HG03460 (cell line): ENCODE results near the gene SIGLEC12.
"Not testable (repeated sequence)": the region's sequence is repeated elsewhere in the genome, so short reads cannot be mapped to it uniquely, and the experiment has no call there.

ENCODE experiments used
- ATAC-seq: cut with Tn5 transposase; IDR thresholded peaks from one replicate; pipeline ENCODE4 v1.9.1; 2021; ENCODE audit not compliant: unreplicated experiment

The SIGLEC12 gene

DNA sequence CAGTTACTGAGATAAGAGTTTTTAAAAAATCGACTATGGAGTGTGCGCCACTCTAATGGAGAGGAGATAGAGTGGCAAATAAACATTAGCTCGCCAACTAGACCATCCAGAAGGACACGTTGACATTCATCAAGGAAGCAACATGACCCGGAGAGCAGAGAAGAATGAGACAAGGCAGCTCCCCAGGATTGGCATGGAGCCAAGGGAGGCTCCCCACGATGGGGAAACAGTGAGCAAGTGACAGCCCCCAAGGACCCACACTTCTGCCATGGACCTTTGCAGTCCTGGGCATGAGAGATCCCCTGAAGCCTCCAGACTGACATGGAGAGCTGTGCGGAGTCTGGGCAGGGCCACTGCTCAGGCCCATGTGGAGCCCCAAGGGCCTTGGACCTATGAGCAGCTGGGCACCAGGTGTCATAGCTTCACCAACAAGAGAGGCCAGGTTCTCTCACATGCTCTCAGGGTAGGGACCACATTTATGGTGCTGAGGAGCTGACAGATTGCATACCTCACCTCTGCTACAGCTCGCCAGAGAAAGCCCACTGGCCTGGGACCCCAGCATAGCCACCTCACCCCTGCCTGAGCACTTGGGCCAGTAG lies 23.2 kb upstream of the SIGLEC12 start:
- ATAC-seq, result no peak

DNA sequence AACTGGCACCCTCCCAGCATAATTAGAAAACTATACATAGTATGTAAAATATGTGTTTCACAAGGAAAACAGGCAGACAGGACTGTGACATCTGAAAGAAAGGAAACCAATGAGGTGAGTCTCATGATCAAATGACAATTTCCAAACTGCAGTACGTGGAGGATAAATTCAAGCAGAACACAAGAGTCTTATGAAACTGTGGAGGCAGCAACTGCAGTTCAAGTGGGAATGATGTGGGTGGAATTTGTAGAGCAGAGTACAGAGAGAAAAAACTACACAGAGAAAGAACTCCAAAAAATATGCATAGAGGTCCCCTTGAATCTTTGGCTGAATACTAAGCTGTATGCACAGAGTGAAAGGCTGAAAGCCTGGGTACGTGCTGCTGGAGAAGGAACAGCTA lies 20.2 kb upstream of the SIGLEC12 start:
- no peak for ATAC-seq

DNA sequence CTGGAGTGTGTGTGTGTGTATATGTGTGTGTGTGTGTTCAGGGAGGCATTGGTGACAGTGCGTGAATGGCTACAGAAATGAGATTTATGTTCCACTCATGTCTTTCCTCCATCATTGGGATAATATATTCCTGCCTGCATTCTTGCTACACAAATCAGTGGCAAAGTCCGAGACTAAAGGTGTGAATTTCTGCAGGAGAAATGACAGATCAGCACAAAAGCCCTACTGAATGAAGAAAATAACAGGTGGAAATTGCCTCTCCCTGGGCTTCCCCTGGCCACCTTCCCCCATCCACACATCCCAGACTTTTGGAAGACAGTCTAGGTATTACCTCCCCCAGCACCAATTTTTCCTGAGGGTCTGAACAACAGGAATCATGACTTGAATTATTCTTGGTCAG lies 19.8 kb upstream of the SIGLEC12 start:
- no peak for ATAC-seq

DNA sequence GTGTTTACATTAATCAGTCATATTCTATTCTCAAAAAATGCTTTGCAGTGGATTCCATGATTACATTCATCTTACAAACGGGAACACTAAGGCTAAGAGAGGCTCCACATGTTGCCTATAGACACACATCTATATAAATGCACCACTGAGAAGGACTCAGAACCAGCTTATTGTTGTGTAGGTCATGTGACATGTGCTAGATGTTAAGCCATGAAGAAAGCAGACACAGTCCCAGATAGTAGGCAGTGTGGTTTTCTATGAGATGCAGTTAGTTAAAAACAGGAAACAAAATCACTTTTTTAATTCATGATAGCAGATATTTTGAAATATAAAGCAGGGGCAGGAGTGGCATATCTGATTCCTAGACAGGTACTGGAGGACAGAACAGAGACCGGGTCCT lies 19.1 kb upstream of the SIGLEC12 start:
- no peak for ATAC-seq

DNA sequence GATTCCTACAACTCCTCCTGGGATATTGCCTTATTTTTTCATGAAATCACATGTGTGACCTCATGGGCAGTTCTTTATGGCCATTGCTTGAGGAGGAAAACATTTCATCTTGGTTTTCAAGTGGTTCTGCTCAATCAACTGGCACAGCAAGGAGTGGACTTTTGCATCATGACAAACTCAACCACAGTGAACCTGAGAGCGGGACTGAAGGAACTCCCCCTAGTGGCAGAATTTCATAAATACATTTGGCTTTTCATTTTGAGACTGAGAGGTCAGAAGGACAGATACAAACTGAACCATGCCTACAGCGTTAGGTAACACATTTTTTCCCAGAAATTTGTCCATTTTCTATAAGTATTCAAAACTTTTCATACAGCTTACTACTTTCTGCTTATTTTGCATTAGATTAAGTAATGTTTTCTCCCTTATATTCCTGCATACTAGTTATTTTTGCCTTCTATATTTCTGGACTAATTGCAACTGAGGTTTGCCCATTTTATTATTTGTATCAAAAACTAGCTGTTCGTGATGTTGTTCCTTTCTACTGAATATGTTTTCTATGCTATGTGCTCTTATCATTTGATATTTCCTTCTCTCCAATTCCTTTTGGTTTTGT lies 13.4 kb upstream of the SIGLEC12 start:
- ATAC-seq, result no peak

DNA sequence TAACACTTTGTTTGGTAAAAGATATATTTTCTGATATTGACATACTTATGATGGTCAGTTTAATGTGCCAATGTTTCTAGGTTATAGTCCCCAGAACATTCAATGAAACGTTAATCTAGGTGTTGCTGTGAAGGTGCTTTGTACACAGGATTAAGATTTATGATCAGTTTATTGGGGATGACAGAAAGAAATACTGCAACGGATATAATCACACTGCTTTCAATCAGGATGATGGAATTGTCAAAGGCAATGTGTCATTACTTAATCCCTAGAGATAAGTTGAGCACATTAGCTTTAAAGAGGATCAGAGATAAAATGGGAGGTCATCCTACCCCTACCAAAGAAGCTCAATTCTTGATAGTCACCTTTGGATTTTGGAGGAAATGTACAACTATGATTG lies 12.4 kb upstream of the SIGLEC12 start:
- no peak for ATAC-seq

DNA sequence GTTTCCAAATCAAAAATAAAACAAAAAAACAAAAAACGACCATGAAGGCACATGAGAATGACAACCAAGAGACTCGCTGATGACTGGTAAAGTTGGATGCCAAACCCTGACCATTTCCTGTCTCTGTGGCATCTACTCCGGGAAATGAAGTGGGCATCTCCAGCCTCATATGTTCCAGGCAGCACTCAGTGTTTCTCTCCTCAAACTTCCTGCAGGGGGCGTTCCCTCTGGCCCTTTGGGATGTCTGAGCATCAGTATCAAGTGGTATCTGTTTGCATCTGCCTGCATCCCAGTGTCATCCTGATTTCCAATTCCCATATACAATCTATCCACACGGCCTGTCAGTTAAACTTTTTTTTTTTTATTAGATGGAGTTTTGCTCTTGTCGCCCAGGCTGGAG lies 9.8 kb upstream of the SIGLEC12 start:
- no peak for ATAC-seq

DNA sequence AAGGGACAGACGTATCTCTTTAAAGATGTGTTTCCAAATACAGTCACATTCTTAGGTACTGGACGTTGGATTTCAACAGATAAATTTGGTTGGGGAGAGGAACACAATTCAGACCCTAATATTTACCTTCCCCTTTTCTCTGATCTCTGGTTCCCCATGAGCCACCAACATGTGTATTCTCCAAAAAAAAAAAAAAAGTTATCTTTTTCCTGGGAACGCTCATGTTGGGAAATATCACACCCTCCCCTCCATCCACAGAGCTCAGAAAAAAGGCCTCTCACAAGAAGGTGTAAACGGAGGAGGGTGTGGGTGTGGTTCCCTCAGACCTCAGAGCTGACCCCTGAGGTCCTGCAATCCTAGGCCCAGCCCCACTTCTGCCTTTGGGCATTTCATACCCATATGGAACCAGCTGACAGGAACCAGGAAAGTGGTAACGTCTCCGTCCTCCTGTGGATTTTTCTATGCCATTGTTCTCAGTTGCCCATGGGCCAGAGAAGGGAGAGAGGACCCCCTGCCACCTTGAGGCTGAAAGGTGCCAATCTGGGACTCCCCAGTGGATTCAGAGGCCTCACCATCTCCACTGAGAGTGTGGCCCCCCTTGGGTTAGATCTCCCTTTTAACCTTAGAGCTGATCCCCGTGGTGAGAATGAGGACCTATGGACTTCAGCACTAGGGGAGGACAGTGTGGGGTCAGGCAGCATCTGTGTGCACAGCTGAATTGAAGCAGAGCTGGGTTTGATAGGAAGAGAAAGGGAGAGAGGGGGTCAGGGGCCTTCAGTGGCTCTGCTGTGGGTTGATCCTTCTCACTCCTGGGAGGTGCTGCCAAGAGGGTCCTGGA lies 8.4 kb upstream of the SIGLEC12 start:
- no peak for ATAC-seq

DNA sequence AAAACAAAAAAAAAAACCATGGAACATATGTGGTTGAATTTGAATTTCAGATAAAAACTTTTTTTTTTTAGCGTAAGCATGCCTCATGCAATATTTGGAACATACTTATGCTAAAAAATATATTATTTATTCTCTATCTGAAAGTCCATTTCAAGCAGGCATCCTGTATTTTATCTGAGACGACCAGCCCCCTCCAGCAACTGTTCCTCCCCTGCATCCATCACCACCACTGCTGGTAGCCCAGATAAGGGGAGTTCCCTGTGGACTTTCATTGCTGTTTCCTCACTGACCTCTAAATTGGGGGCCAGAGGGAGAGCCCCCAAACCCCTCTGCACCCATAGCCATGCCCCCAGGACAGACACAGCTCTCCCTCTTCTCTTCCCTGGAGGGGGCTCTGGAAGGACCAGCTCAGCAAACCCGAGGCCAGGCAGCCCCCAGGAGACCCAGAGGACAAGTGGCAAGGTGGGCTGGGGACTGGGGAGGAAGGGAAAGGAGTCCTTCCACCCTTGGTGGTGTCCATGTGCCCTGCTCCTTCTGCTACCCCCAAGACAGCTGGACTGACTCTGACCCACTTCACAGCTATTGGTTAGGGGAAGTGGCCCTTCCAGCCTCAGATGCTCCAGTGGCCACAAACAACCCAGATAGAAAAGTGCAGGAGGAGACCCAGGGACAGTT lies 6.6 kb upstream of the SIGLEC12 start:
- no peak for ATAC-seq

DNA sequence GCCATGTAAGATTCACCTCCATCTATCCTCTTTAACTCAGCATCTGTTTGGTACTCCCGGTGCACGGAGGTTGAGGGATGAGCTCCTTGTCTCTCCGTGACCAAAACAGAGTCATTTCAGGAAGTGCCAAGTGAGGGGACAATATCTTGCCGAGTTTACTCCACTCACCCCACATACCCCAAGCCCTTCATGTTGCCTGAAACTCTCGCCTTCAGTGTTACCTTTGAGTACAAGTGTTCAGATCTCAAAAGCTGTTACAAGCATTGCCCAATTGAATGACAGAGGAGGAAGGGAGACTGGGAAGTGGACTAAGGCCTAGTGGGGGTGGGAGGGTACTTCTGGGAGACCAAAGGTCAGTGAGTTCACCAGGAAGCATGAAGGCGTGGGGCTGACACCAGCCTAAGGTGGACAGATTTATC lies 6.0 kb upstream of the SIGLEC12 start:
- no peak for ATAC-seq

DNA sequence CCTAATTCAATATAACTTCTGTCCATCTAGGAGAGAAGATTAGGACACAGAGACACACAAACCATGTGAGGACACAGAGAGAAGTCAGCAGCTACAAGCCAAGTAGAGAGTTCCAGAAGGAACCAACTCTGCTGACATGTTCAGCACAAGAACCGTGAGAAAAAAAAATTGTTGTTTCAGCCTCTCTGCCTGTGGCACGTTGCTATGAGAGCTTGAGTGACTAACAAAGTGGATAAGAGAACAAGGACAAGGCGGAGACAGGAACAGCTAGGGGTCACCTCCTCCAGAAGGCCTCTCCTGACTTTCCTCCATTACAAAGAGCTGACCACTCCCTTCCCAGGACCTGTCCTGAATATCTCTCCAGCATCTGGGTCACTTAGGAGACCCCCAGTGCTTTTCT lies 5.6 kb upstream of the SIGLEC12 start:
- no peak for ATAC-seq

DNA sequence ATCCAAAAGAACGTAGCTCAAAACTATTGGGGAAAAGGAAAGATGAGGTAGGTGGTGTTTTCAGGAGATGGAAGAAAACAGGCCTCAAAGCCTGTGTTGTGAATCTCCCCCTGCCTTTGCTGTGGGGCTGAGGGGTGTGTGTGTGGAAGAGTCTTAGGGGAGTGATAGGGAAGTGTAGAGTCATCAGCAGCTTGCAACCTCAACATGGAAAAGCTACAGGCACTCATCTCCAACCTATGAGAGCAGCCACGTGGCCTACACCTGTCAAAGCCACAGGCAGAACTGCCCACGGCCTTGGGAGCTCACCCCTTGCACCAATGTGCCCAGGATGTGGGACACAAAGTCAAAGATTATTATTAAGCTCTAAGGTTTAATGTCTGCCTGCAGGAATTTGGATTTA lies 4.3 kb upstream of the SIGLEC12 start:
- ATAC-seq, result no peak

DNA sequence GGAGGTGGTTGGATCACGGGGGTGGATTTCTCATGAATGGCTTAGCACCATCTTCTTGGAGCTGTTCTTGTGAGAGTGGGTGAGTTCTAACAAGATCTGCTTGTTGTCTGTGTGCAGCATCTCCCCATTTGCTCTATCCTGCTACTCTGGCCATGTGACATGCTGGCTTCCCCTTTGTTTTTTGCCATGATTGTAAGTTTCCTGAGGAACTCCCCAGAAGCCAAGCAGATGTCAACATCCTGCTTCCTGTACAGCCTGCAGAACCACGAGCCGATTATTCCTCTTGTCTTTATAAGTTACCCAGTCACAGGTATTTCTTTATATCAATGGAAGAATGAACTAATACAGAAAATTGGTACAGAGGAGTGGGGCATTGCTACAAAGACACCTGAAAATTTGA lies 2.3 kb upstream of the SIGLEC12 start:
- ATAC-seq, result no peak

DNA sequence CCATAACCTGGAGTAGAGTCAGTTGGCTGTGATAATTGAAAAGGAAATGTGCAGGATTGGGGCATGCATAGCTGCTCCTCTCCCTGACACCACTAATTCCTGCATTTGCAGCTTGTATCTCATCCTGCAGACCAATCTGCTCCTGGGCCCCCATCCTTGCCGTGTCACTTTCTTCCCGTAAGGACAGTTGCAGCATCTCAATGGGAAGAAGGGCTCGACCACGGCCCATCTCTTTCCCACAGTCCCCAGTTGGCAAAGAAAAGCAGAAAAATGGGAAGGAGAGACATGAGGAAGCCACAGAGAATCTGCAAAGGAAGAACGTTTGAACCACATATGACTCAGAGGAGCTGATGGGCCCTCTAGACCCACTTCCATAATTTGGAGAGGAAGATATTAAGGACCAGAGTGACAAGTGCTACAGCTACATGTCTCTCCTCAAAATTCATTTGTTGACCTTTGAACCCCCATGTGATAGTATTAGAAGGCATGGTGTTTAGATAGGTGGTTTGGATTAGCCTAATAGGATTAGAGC lies 1.8 kb upstream of the SIGLEC12 start:
- ATAC-seq, result no peak

DNA sequence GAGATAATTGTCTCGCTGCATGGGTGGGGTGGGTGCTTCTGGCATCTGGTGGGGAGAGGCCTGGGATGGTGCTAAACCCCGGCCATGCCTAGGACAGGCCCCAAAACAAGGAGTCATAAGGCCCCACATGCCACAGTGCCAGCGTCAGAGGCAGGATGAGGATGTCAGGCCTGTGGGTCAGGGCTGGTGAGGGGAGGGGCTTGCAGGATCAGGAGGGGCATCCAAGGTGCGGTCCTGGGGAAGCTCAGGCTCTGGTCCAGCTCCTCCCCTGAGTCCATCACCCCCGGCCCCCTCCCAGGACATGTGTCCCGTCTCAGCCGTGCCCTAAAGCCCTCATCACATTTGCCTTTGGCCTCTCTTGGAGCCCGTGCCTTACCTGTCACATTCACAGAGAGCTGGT lies 669 bp downstream of the SIGLEC12 start:
- ATAC-seq, result not testable (repeated sequence)

DNA sequence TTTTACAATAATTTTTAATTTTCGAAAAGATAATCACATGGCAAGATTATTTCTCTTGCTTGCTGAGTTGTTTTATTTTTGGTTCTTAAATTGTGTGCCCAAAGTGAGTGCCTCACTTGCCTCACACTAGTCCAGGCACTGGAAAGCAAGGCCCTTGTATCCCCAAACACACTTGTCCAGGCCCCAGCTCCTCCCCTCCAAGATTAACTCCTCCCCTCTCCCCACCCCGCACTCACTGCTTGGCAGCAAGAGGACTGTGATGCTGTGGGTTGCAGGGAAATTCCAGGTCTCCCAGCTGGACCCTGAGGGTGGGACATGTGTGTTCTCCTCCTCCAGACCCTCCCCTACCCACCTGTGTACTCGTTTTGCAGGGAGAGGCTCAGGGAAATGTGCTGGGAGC lies 3.9 kb downstream of the SIGLEC12 start:
- no peak for ATAC-seq

DNA sequence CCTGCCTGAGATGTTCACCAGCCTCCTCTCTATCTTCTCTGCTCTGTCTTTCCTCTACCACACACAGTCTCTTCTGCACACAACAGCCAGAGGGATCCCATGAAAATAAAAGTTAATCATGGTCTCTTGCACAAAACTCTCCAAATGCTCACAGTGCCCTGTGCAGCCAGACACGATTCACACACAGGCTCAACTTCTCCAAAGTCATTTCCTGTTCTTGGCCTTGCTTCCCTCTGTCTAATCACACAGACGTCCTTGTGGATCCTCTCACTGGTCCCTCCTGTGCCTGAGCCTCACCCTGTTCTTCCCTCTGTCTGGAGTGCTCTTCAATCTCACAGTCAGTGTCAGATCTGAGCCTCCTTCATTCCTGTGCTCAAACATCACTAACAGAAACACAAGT lies 7.8 kb downstream of the SIGLEC12 start:
- ATAC-seq, result no peak

DNA sequence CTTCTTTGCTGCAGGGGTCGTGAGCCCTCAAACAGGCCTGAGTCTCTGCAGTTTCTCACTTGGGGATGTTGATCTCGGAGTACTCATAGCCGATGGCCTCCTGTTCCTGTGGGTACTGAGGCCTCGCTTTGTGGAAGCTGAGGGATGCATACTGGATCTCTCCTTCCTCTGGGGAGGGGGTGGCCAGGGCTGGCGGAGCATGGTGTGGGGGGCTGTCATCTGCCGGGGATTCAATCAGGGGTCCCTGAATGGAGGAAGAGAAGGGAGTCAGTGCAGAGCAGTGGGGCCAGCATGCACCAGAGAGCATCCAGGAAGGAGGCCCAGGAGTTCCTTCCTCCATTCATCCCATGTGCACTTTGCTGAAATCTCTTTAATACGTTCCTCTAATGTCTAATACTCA lies 10.0 kb downstream of the SIGLEC12 start:
- ATAC-seq, result no peak

DNA sequence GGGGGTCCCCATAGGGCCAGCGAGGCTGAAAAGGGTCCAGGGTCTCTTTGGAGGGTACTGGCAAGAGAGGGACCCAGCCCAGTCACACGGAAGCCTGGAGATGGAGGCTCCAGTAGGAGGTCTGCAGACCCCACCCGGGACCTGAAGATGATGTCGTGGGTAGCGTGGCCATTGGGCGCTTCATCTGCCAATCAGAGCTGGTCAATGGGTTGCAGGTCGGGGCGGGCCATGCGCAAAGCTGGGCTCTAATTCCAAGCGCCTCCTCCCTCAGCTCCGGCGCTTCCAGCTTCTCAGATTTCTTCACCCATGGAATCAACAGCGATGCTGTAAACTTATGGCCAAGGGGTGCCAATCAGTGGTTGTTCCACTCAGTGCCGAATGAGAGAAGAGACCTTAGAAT lies 10.9 kb downstream of the SIGLEC12 start:
- no peak for ATAC-seq

DNA sequence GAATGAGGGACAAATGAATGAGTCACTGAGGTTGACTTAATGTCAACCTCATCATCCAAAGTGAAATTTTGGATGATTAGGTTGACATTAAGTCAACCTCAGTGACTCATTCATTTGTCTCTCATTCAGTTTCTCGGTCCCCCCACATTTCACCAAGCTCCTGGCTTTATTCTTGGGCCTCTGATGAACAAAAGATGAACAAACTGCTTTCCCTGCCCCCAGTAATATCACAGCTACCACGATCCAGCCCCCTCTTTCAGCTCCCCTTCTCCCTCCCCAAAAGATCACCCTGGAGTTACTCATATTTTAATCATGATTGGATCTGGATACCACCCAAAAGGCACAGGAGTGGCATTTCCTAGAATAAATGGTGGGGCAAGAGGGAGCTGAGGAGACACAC lies 12.5 kb downstream of the SIGLEC12 start:
- ATAC-seq, result no peak

DNA sequence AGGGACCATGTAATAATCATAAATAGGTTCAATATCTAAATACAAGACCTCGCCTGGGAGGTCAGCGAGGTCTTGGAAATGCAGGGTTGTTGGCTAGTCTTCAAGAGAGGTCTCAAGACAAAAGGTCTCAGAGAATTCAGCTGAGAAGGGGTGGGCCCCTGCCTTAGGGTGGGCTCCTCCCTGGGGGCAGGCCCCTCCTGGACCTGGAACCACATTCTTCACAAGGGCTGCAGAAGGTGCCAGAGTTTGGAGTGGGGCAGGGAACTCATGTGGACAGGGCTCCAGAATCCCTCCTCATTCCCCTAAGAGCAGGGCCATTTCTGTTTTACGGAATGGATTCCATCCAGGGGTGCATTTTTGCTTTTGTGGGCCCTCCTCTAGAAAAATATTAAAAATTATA lies 13.1 kb downstream of the SIGLEC12 start:
- ATAC-seq, result no peak
